Measurements from ENCODE around the gene ONECUT3. TPM values are rescaled to one million over a fixed set of nuclear protein-coding genes. Genes with fewer than 3 reads are reported as not detected.
"Not testable (repeated sequence)": the region's sequence is repeated elsewhere in the genome, so short reads cannot be mapped to it uniquely, and the experiment has no call there.

The ONECUT3 gene
- total and polyA plus RNA-seq, 10 of the 15 experiments (the other 5 are each of a cell fraction or from before 2014, with no cell fraction given) = not detected

GRCh38 chr19:1796395-1797142 lies 43.3 kb downstream of the ONECUT3 start:
- BruUV-seq (replicated peaks) = no TSS peak
- intact Hi-C loops (cut with micrococcal nuclease; ENCODE audit: unreplicated experiment) = no loop called here
- Histone ChIP-seq H2AFZ (ENCODE audit: control insufficient read depth, low read depth, low read length) (no peak overlapping the region), H3K36me3 (ENCODE audit: control insufficient read depth in 2 of 2, insufficient read depth in 2 of 2, low read length in 1 of 2) (no peaks in the 10 kb centered on the region), H3K9ac (ENCODE audit: control insufficient read depth, insufficient read depth, low read length) (no peak overlapping the region), H3K4me3 (no peak overlapping the region), H3K4me1 (ENCODE audit: control insufficient read depth, insufficient read depth, low read length) (no peaks in the 10 kb centered on the region), H4K20me1 (ENCODE audit: control insufficient read depth, insufficient read depth) (no peaks in the 10 kb centered on the region), H3K79me2 (ENCODE audit: control insufficient read depth, insufficient read depth, low read length) (no peaks in the 10 kb centered on the region), H3K9me3 (replicated peaks; ENCODE audit: control insufficient read depth, insufficient read depth, low read length) (no peaks in the 10 kb centered on the region), H3K27ac (ENCODE audit: control insufficient read depth, insufficient read depth) (no peak overlapping the region), H3K27me3 (replicated peaks in 1 of 2; ENCODE audit: control insufficient read depth in 2 of 2, insufficient read depth in 2 of 2, low read length in 1 of 2) (no peaks in the 10 kb centered on the region), H3K4me2 (ENCODE audit: control insufficient read depth, insufficient read depth) (no peak overlapping the region)
- no peak for ATAC-seq
- ChIA-PET POLR2A (interaction anchor here (0.6 kb wide), 1 partner anchor 210 kb away, joined by 8 read pairs; no protein-coding TSS in a partner anchor), RAD21 (ENCODE audit: unreplicated experiment) (interaction anchor here (1.7 kb wide), 1 partner anchor 250 kb away, joined by 4 read pairs; no protein-coding TSS in a partner anchor), SMC1A (ENCODE audit: uncharacterized antibody, unreplicated experiment) (interaction anchor here (0.6 to 1.1 kb wide), 3 partner anchors 124 to 257 kb away, joined by 3 read pairs; no protein-coding TSS in a partner anchor), CTCF (interaction anchor here (1.0 to 3.5 kb wide), 3 partner anchors 15 to 250 kb away, joined by 5 to 16 read pairs (median 7); no protein-coding TSS in a partner anchor)
- no peak for FAIRE-seq
- 56% methylated on average over 51 of the region's 52 CpGs for WGBS (ENCODE audit: insufficient coverage, insufficient replicate concordance, low lambda C conversion rate, missing lambda C conversion rate)
- TF ChIP-seq ZZZ3 (IDR thresholded peaks at IDR 0.05; ENCODE audit: control insufficient read depth, insufficient read length, low read depth) = no peak
- no peak for TF ChIP-seq SUPT20H (IDR thresholded peaks at IDR 0.05; ENCODE audit: borderline replicate concordance, control insufficient read depth, low read depth, low read length)
- no peak for TF ChIP-seq CREM (IDR thresholded peaks at IDR 0.05; ENCODE audit: low read depth)
- TF ChIP-seq TARDBP (IDR thresholded peaks at IDR 0.05; ENCODE audit: borderline replicate concordance) = no peak
- TF ChIP-seq E4F1 (IDR thresholded peaks at IDR 0.05; ENCODE audit: borderline replicate concordance, partially characterized antibody) = no peak
- no peak for TF ChIP-seq POLR2AphosphoS2 (IDR thresholded peaks at IDR 0.05; ENCODE audit: low read depth, low read length)
- TF ChIP-seq IRF5 (IDR thresholded peaks at IDR 0.05; ENCODE audit: borderline replicate concordance) = no peak
- in situ Hi-C loops (cut with MboI) = no loop called here
- no peak for DNase-seq (ENCODE audit: low read depth, low spot score)

- ChIA-PET SMC1A (ENCODE audit: uncharacterized antibody, unreplicated experiment) (interaction anchor here (1.2 kb wide), 1 partner anchor 29 kb away, joined by 3 read pairs; no protein-coding TSS in a partner anchor), RAD21 (ENCODE audit: unreplicated experiment) (interaction anchor here (1.7 kb wide), 1 partner anchor 251 kb away, joined by 4 read pairs; no protein-coding TSS in a partner anchor), CTCF (interaction anchor here (1.0 to 1.9 kb wide), 2 partner anchors 16 to 249 kb away, joined by 5 to 7 read pairs; no protein-coding TSS in a partner anchor)
- intact Hi-C loops (cut with micrococcal nuclease; ENCODE audit: unreplicated experiment); H3K4me2 ChIP-seq (ENCODE audit: control insufficient read depth, insufficient read depth); in situ Hi-C loops (cut with MboI); H3K27me3 ChIP-seq (replicated peaks in 1 of 2; ENCODE audit: control insufficient read depth in 2 of 2, insufficient read depth in 2 of 2, low read length in 1 of 2); ATAC-seq; H2AFZ ChIP-seq (ENCODE audit: control insufficient read depth, low read depth, low read length); H3K79me2 ChIP-seq (ENCODE audit: control insufficient read depth, insufficient read depth, low read length); H3K4me3 ChIP-seq; H3K9ac ChIP-seq (ENCODE audit: control insufficient read depth, insufficient read depth, low read length); H3K36me3 ChIP-seq (ENCODE audit: control insufficient read depth in 2 of 2, insufficient read depth in 2 of 2, low read length in 1 of 2); H4K20me1 ChIP-seq (ENCODE audit: control insufficient read depth, insufficient read depth); DNase-seq (ENCODE audit: low read depth, low spot score); H3K27ac ChIP-seq (ENCODE audit: control insufficient read depth, insufficient read depth); H3K4me1 ChIP-seq (ENCODE audit: control insufficient read depth, insufficient read depth, low read length); H3K9me3 ChIP-seq (replicated peaks; ENCODE audit: control insufficient read depth, insufficient read depth, low read length); FAIRE-seq; BruUV-seq (replicated peaks); POLR2A ChIA-PET: not testable (repeated sequence)
- 49% methylated on average over 6 of the region's 7 CpGs for WGBS (ENCODE audit: insufficient coverage, insufficient replicate concordance, low lambda C conversion rate, missing lambda C conversion rate)
Observed at GRCh38 chr19:1797313-1797712, 44.0 kb downstream of the ONECUT3 start.
